Gastrocnemius medialis (tissue), 4 donors: Measurements from ENCODE around the gene PLIN1.

Source experiments
- POLR2A ChIP-seq, 2 donors: fragments of 450-650 bp; IDR thresholded peaks; one replicate each; pipeline ENCODE4 v1.6.1; 2017; ENCODE audit warnings: antibody characterized with exemption in 2 of 2, mild to moderate bottlenecking in 2 of 2, moderate library complexity in 2 of 2
- TF ChIP-seq, protein P1 (sequence below), 5 experiments: fragments of 450-650 bp in 3 of 5; fragments of 200-600 bp in 2 of 5; sonication (generic) in 2 of 5; IDR thresholded peaks in 4 of 5; conservative IDR thresholded peaks in 1 of 5; 1 replicate in 4 of 5; 2 replicates in 1 of 5; pipeline ENCODE4 v1.5.1; 2016 to 2019; ENCODE audit warnings: antibody characterized with exemption in 5 of 5, mild to moderate bottlenecking in 3 of 5, moderate library complexity in 3 of 5

DNA sequence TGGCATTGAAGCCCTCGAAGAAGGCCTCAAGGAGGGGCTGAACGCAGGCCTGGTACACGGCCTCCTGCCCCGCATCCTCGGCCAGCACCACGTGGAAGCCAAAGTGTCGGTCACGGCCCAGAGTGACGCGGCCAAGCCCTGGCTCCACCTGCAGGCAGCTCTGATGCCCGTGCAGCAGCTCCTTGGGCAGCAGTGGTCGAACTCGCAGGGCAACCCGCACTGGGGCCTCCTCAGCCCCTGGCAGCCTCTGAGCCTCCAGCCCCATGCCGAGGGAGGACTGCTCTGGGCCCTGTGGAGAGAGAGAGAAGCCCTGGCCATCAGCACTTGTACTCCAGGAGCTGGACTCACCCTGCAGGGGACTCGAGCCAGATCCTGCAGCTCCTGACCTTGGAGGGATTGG is 26.5 kb downstream of the PLIN1 start:
- no peak for TF ChIP-seq POLR2A (IDR thresholded peaks at IDR 0.05)
- TF ChIP-seq, protein P1, sequence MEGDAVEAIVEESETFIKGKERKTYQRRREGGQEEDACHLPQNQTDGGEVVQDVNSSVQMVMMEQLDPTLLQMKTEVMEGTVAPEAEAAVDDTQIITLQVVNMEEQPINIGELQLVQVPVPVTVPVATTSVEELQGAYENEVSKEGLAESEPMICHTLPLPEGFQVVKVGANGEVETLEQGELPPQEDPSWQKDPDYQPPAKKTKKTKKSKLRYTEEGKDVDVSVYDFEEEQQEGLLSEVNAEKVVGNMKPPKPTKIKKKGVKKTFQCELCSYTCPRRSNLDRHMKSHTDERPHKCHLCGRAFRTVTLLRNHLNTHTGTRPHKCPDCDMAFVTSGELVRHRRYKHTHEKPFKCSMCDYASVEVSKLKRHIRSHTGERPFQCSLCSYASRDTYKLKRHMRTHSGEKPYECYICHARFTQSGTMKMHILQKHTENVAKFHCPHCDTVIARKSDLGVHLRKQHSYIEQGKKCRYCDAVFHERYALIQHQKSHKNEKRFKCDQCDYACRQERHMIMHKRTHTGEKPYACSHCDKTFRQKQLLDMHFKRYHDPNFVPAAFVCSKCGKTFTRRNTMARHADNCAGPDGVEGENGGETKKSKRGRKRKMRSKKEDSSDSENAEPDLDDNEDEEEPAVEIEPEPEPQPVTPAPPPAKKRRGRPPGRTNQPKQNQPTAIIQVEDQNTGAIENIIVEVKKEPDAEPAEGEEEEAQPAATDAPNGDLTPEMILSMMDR (IDR thresholded peaks at IDR 0.05 in 4 of 5, conservative IDR thresholded peaks at IDR 0.05 in 1 of 5) = no peak
